Erythroblast (primary cell): Measurements from ENCODE around the gene CD48.

Source experiments
- GATA1 ChIP-seq: IDR thresholded peaks from 2 replicates; pipeline ENCODE4 v1.6.1; 2011; ENCODE audit warnings: low read depth, mild to moderate bottlenecking, control low read depth, low read length, moderate library complexity
- POLR2A ChIP-seq: IDR thresholded peaks from 2 replicates; pipeline ENCODE4 v1.6.1; 2011; ENCODE audit warnings: mild to moderate bottlenecking, low read length

DNA sequence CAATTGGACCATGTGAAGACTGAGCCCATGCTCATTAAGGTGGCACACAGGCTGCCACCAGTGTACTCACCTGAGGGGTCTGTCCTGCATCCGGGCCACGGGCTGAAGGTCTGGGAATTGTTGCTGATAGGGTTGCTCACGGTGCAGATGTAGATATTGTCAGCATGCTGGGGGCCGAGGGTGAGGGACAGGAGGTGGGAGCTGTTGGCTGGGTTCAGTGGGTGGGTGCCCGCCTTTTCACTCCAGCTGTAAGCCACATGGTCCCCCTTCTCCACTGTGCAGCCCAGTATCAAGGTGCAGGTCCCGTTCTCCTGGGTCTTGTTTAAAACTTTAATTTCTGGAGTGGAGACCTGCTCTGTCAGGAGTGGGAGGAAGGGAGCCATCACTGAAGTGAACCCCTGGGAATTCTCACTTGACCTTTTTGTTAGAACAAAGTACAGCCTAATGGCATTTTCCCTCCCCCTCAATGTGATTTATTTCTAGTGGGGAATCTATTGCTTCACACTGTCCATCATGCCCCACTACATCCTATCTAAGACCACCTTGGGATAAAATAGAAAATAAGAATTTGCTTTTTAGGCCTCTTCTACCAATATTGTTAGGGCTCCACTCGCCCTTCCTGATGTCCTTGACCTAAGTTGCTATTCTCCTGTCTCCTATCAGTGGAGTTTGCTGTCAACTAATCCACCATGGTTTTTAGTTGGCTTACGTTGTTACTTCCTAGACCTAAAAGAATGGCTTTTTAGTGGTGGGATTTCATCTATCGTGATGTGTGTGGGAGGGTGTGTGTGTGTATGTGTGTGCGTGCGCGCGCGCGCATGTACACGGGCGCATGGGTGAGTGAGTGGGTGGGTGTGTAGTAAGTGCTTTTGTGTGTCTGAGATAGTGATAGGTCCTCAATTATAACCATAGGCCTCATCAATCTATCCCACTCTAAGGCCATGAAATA is 76.8 kb downstream of the CD48 start:
- no peak for TF ChIP-seq GATA1
- TF ChIP-seq POLR2A = no peak
